Common myeloid progenitor, CD34-positive (primary cell): ENCODE data around the gene PLK1.

ENCODE experiments used
- CTCF ChIA-PET: fragments of 350-600 bp; sonication (Branson Sonifier 250); formaldehyde crosslinking; loops from one replicate; lab custom pipeline; 2021; ENCODE audit warnings: antibody characterized with exemption; lab: Charles Lee
- POLR2A ChIA-PET: fragments of 350-600 bp; sonication (Branson Sonifier 250); formaldehyde crosslinking; loops from one replicate; lab custom pipeline; 2021; ENCODE audit warnings: antibody characterized with exemption; lab: Charles Lee
- DNase-seq, 3 donors: peaks; one replicate each; pipeline versions ENCODE4 v3.0.0 to v3.0.0-alpha.2; 2013
- H3K27ac ChIP-seq, 2 experiments: 1 replicate in 1 of 2; 2 replicates in 1 of 2; pipeline ENCODE4 v1.7.0; 2013; ENCODE audit warnings: inconsistent platforms in 2 of 2, low read length in 2 of 2, mild to moderate bottlenecking in 2 of 2, low read depth in 1 of 2, moderate library complexity in 1 of 2; ENCODE audit not compliant: severe bottlenecking in 2 of 2, insufficient read depth in 1 of 2, poor library complexity in 1 of 2
- H3K27me3 ChIP-seq, 5 experiments: replicated peaks in 2 of 5; 1 replicate in 3 of 5; 2 replicates in 2 of 5; pipeline versions ENCODE4 v1.6.1 to v1.7.0; 2013; ENCODE audit warnings: low read length in 4 of 5, mild to moderate bottlenecking in 2 of 5, moderate library complexity in 2 of 5, inconsistent platforms in 1 of 5; ENCODE audit not compliant: insufficient read depth in 5 of 5, control insufficient read depth in 4 of 5
- H3K36me3 ChIP-seq, 4 experiments: 1 replicate in 2 of 4; 2 replicates in 2 of 4; pipeline versions ENCODE4 v1.6.1 to v1.7.0; 2013; ENCODE audit warnings: low read length in 3 of 4, control low read depth in 1 of 4, mild to moderate bottlenecking in 1 of 4; ENCODE audit not compliant: control insufficient read depth in 4 of 4, insufficient read depth in 4 of 4
- H3K4me1 ChIP-seq, 4 experiments: 1 replicate in 3 of 4; 2 replicates in 1 of 4; pipeline versions ENCODE4 v1.6.1 to v1.7.1; 2013; ENCODE audit warnings: low read length in 3 of 4, mild to moderate bottlenecking in 3 of 4, control low read depth in 1 of 4, inconsistent platforms in 1 of 4, moderate library complexity in 1 of 4; ENCODE audit not compliant: control insufficient read depth in 4 of 4, insufficient read depth in 4 of 4; ENCODE audit errors: control extremely low read depth in 1 of 4
- H3K4me3 ChIP-seq, 7 experiments: 1 replicate in 4 of 7; 2 replicates in 3 of 7; pipeline versions ENCODE4 v1.5.1 to v1.7.0; 2013; ENCODE audit warnings: mild to moderate bottlenecking in 7 of 7, low read length in 6 of 7, moderate library complexity in 6 of 7, inconsistent platforms in 2 of 7, low read depth in 2 of 7, control low read depth in 1 of 7; ENCODE audit not compliant: insufficient read depth in 4 of 7, control insufficient read depth in 1 of 7; ENCODE audit errors: extremely low read depth in 1 of 7
- H3K9me3 ChIP-seq, 5 experiments: 1 replicate in 4 of 5; 2 replicates in 1 of 5; pipeline versions ENCODE4 v1.6.1 to v1.7.1; 2013; ENCODE audit warnings: low read length in 4 of 5, mild to moderate bottlenecking in 2 of 5, inconsistent platforms in 1 of 5, low read depth in 1 of 5, moderate library complexity in 1 of 5; ENCODE audit not compliant: control insufficient read depth in 4 of 5, insufficient read depth in 2 of 5; ENCODE audit errors: control extremely low read depth in 1 of 5
- whole genome bisulfite sequencing: methylation state at CpG from one replicate; pipeline ENCODE4 v1.1.5; 2013; ENCODE audit not compliant: insufficient coverage; 5-methylcytosine and 5-hydroxymethylcytosine counted together

The PLK1 gene

GRCh38 chr16:23690771-23691482 lies 12.2 kb downstream of the PLK1 start:
- no peak overlapping the region for H3K4me3 ChIP-seq
- POLR2A ChIA-PET: no interaction called here
- no peak for DNase-seq
- no peaks in the 10 kb centered on the region for H3K9me3 ChIP-seq
- WGBS: 96% methylated on average over 23 of the region's 25 CpGs
- CTCF ChIA-PET: interaction anchor here (1.1 to 1.7 kb wide), 2 partner anchors 12 to 256 kb away, joined by 4 to 7 read pairs; partner anchors contain the start of gene PLK1
- H3K4me1 ChIP-seq: peaks cover 0 to 10% (median 4%) of the 10 kb centered on the region in 4 experiments
- H3K36me3 ChIP-seq: peaks cover 14 to 51% (median 34%) of the 10 kb centered on the region in 4 experiments
- no peaks in the 10 kb centered on the region for H3K27me3 ChIP-seq
- no peak overlapping the region for H3K27ac ChIP-seq

GRCh38 chr16:23691483-23692189 lies 12.9 kb downstream of the PLK1 start:
- Histone ChIP-seq H3K27ac (no peak overlapping the region), H3K27me3 (no peaks in the 10 kb centered on the region), H3K4me3 (no peak overlapping the region), H3K4me1 (peaks cover 0 to 10% (median 4%) of the 10 kb centered on the region in 4 experiments), H3K9me3 (no peaks in the 10 kb centered on the region), H3K36me3 (peaks cover 14 to 50% (median 33%) of the 10 kb centered on the region in 4 experiments)
- ChIA-PET CTCF (interaction anchor here (1.1 to 1.7 kb wide), 2 partner anchors 13 to 257 kb away, joined by 4 to 7 read pairs; partner anchors contain the start of gene PLK1), POLR2A (no interaction called here)
- WGBS: 94% methylated on average over 8 of the region's 10 CpGs
- DNase-seq: no peak

GRCh38 chr16:23692190-23692837 lies 13.6 kb downstream of the PLK1 start:
- H3K27ac ChIP-seq: no peak overlapping the region
- H3K9me3 ChIP-seq: no peaks in the 10 kb centered on the region
- no peak for DNase-seq
- H3K27me3 ChIP-seq: no peaks in the 10 kb centered on the region
- H3K4me3 ChIP-seq: no peak overlapping the region
- peaks cover 11 to 43% (median 27%) of the 10 kb centered on the region in 4 experiments for H3K36me3 ChIP-seq
- ChIA-PET CTCF (interaction anchor here (1.1 to 1.7 kb wide), 2 partner anchors 14 to 257 kb away, joined by 4 to 7 read pairs; partner anchors contain the start of gene PLK1), POLR2A (no interaction called here)
- WGBS: 98% methylated on average over 4 of the region's 6 CpGs
- H3K4me1 ChIP-seq: peaks cover 0 to 10% (median 4%) of the 10 kb centered on the region in 4 experiments

GRCh38 chr16:23694265-23694643 lies 15.6 kb downstream of the PLK1 start:
- Histone ChIP-seq H3K4me3 (peak overlapping the region in 3 of 7 experiments; percentile 38 to 76 (median 64)), H3K27me3 (no peaks in the 10 kb centered on the region), H3K4me1 (peaks cover 0 to 10% (median 4%) of the 10 kb centered on the region in 4 experiments), H3K36me3 (peaks cover 6 to 24% (median 12%) of the 10 kb centered on the region in 4 experiments), H3K9me3 (no peaks in the 10 kb centered on the region), H3K27ac (no peak overlapping the region)
- CTCF ChIA-PET: interaction anchor here (0.9 to 1.5 kb wide), 4 partner anchors 10 to 33 kb away, joined by 3 to 4 read pairs (median 3); no protein-coding TSS in a partner anchor
- peak in 1 of 3 donors; percentile 4 for DNase-seq
- POLR2A ChIA-PET: no interaction called here
- WGBS: 84% methylated on average over 4 of the region's 4 CpGs

- no peak overlapping the region for H3K27ac ChIP-seq
- no peaks in the 10 kb centered on the region for H3K27me3 ChIP-seq
- H3K4me1 ChIP-seq: peaks cover 0 to 10% (median 4%) of the 10 kb centered on the region in 4 experiments
- POLR2A ChIA-PET: interaction anchor here (0.5 to 1.2 kb wide), 2 partner anchors 33 to 147 kb away, joined by 3 to 4 read pairs; no protein-coding TSS in a partner anchor
- H3K36me3 ChIP-seq: peaks cover 5 to 18% (median 10%) of the 10 kb centered on the region in 4 experiments
- H3K4me3 ChIP-seq: peak overlapping the region in 5 of 7 experiments; percentile 33 to 76 (median 56)
- WGBS: 19% methylated on average over 29 of the region's 32 CpGs
- peak; percentile 11 to 69 (median 63) for DNase-seq
- no peaks in the 10 kb centered on the region for H3K9me3 ChIP-seq
- CTCF ChIA-PET: interaction anchor here (0.9 to 1.5 kb wide), 4 partner anchors 11 to 33 kb away, joined by 3 to 4 read pairs (median 3); no protein-coding TSS in a partner anchor
Measured at GRCh38 chr16:23694644-23695373, 16.1 kb downstream of the PLK1 start.

GRCh38 chr16:23695756-23696155 lies 17.1 kb downstream of the PLK1 start:
- ChIA-PET CTCF (no interaction called here), POLR2A (interaction anchor here (1.2 kb wide), 1 partner anchor 32 kb away, joined by 4 read pairs; no protein-coding TSS in a partner anchor)
- no peak for DNase-seq
- H3K27ac ChIP-seq: no peak overlapping the region
- no peaks in the 10 kb centered on the region for H3K27me3 ChIP-seq
- peaks cover 1 to 10% (median 4%) of the 10 kb centered on the region in 4 experiments for H3K36me3 ChIP-seq
- H3K4me1 ChIP-seq: peaks cover 0 to 10% (median 4%) of the 10 kb centered on the region in 4 experiments
- H3K4me3 ChIP-seq: no peak overlapping the region
- H3K9me3 ChIP-seq: no peaks in the 10 kb centered on the region
- WGBS: 96% methylated on average over 9 of the region's 11 CpGs
